Measurements from ENCODE around the gene MAML2.
"Not testable (repeated sequence)": the region's sequence is repeated elsewhere in the genome, so short reads cannot be mapped to it uniquely, and the experiment has no call there.

MAML2 gene

GRCh38 chr11:96275801-96276594 lies 67.0 kb downstream of the MAML2 start:
- no peak for TF ChIP-seq CTCF (conservative IDR thresholded peaks at IDR 0.05)
- no peak overlapping the region; the same call in 1 of the 2 replicates for H3K27ac ChIP-seq

DNA sequence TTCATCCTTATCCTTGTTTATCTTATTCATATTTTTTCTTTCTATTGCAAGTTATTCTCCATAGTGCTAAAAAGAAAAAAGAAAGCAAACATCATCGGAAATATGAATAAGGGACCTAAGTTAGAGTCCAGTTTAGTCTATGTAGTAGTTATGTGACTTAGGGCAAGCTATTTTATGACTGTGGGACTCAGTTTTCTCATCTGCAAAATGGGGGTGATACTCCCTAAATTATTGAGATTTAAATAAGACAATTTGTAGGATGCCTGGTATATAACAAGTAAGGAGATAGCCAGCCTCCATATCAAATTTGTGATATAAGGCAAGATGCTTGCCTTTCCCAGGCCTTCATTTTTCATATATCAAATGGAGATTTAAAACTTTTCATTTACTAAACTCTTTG lies 69.5 kb downstream of the MAML2 start:
- no peak for TF ChIP-seq CTCF (conservative IDR thresholded peaks at IDR 0.05)
- peak overlapping the region; percentile 67 for H3K27ac ChIP-seq

- no peak for TF ChIP-seq CTCF (conservative IDR thresholded peaks at IDR 0.05)
- peak overlapping the region; percentile 67 for H3K27ac ChIP-seq
These were observed 70.3 kb downstream of the MAML2 start for GRCh38 chr11:96272529-96273222.

- peak overlapping the region; percentile 67 for H3K27ac ChIP-seq
- no peak for TF ChIP-seq CTCF (conservative IDR thresholded peaks at IDR 0.05)
These were observed 71.2 kb downstream of the MAML2 start for GRCh38 chr11:96271777-96272176.

DNA sequence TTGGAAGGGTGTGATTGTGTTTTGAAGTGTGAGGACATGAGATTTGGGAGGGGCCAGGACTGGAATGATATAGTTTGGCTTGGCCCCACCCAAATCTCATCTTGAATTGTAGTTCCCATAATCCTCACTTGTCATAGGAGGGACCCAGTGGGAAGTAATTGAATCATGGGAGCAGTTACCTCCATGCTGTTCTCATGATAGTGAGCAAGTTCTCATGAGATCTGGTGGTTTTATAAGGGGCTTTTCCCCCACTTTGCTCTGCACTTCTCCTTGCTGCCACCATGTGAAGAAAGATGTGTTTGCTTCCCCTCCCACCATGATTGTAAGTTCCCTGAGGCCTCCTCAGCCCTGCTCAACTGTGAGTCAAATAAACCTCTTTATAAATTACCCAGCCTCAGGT lies 71.6 kb downstream of the MAML2 start:
- peak overlapping the region; percentile 67; the same call in 1 of the 2 replicates for H3K27ac ChIP-seq

DNA sequence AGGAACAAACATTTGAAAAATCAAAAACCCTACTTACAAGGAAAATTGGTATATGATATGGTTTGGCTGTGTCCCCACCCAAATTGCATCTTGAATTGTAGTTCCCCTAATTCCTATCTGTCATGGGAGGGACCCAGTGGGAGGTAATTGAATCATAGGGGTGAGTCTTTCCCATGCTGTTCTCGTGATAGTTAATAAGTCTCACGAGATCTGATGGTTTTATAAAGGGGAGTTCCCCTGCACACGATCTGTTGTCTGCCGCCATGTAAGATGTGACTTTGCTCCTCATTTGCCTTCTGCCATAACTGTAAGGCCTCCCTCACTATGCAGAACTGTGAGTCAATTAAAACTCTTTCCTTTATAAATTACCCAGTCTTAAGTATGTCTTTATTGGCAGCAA lies 74.5 kb downstream of the MAML2 start:
- not testable (repeated sequence) for H3K27ac ChIP-seq

GRCh38 chr11:96267496-96268032 lies 75.4 kb downstream of the MAML2 start:
- no peak overlapping the region for H3K27ac ChIP-seq
- no peak for TF ChIP-seq CTCF (conservative IDR thresholded peaks at IDR 0.05)

- TF ChIP-seq CTCF (conservative IDR thresholded peaks at IDR 0.05): no peak
- no peak overlapping the region for H3K27ac ChIP-seq
These were observed 75.9 kb downstream of the MAML2 start for GRCh38 chr11:96267001-96267495.
